T-cell (primary cell): ENCODE measurements around the gene ARHGEF17. TPM values are rescaled to one million over a fixed set of nuclear protein-coding genes. Genes with fewer than 3 reads are reported as not detected.
A peak's percentile ranks its signal among the peaks of the same experiment; 100 is the strongest.

Experiments used
- ATAC-seq, 4 experiments: fragments of 200-7000 bp in 3 of 4; fragments of 150-1000 bp in 1 of 4; cut with Tn5 transposase; replicated peaks in 1 of 4; 1 replicate in 3 of 4; 2 replicates in 1 of 4; pipeline ENCODE4 v1.10.0; 2021; ENCODE audit warnings: moderate library complexity in 3 of 4, mild to moderate bottlenecking in 2 of 4, moderate number of reproducible peaks in 1 of 4
- CTCF ChIA-PET, 2 donors: fragments of 300-600 bp; sonication (Branson Sonifier 250); formaldehyde crosslinking; loops; one replicate each; lab custom pipeline; 2022; ENCODE audit warnings: antibody characterized with exemption in 2 of 2; lab: Charles Lee
- POLR2A ChIA-PET, 2 donors: fragments of 300-600 bp; sonication (Branson Sonifier 250); formaldehyde crosslinking; loops; one replicate each; lab custom pipeline; 2022; ENCODE audit warnings: antibody characterized with exemption in 2 of 2; lab: Charles Lee
- DNase-seq, 35 experiments: peaks; one replicate each; pipeline versions ENCODE4 v3.0.0 to v3.0.0-alpha.2; 2013 to 2023
- H3K27ac ChIP-seq: one replicate; pipeline ENCODE4 v1.5.1; 2013; ENCODE audit warnings: low read length
- H3K27me3 ChIP-seq, 2 experiments: replicated peaks in 1 of 2; 1 replicate in 1 of 2; 2 replicates in 1 of 2; pipeline versions ENCODE4 v1.6.1 to v1.7.0; 2013; ENCODE audit warnings: low read length in 1 of 2, mixed read lengths in 1 of 2; ENCODE audit not compliant: control insufficient read depth in 2 of 2, insufficient read depth in 2 of 2; ENCODE audit errors: extremely low read depth in 1 of 2
- H3K36me3 ChIP-seq, 2 donors: 1 replicate in 1 of 2; 2 replicates in 1 of 2; pipeline versions ENCODE4 v1.6.1 to v1.7.0; 2013; ENCODE audit warnings: low read length in 1 of 2; ENCODE audit not compliant: control insufficient read depth in 2 of 2, insufficient read depth in 1 of 2; ENCODE audit errors: extremely low read depth in 1 of 2
- H3K4me1 ChIP-seq, 2 experiments: 1 replicate in 1 of 2; 2 replicates in 1 of 2; pipeline versions ENCODE4 v1.6.1 to v1.7.0; 2013; ENCODE audit warnings: low read length in 2 of 2, mixed read lengths in 1 of 2; ENCODE audit not compliant: insufficient read depth in 2 of 2, control insufficient read depth in 1 of 2; ENCODE audit errors: extremely low read depth in 1 of 2
- H3K4me3 ChIP-seq, 2 donors: 1 replicate in 1 of 2; 2 replicates in 1 of 2; pipeline versions ENCODE4 v1.5.1 to v1.7.0; 2013; ENCODE audit warnings: mild to moderate bottlenecking in 2 of 2, low read length in 1 of 2, moderate library complexity in 1 of 2; ENCODE audit not compliant: control insufficient read depth in 1 of 2; ENCODE audit errors: extremely low read depth in 1 of 2
- H3K9me3 ChIP-seq: 2 replicates; pipeline ENCODE4 v1.7.0; 2013
- H3K27ac Mint-ChIP-seq, 2 donors: one replicate each; pipeline ENCODE4 v1.8.0; 2020 to 2021; ENCODE audit warnings: mild to moderate bottlenecking in 2 of 2, mixed read lengths in 2 of 2
- H3K27me3 Mint-ChIP-seq, 2 donors: one replicate each; pipeline ENCODE4 v1.8.0; 2021 to 2022; ENCODE audit warnings: mixed read lengths in 2 of 2
- H3K36me3 Mint-ChIP-seq: one replicate; pipeline ENCODE4 v1.8.0; 2021; ENCODE audit warnings: mixed read lengths
- H3K4me1 Mint-ChIP-seq, 3 donors: one replicate each; pipeline ENCODE4 v1.8.0; 2020 to 2022; ENCODE audit warnings: mixed read lengths in 3 of 3, mild to moderate bottlenecking in 1 of 3
- H3K4me3 Mint-ChIP-seq, 3 donors: one replicate each; pipeline ENCODE4 v1.8.0; 2020 to 2022; ENCODE audit warnings: mild to moderate bottlenecking in 3 of 3, mixed read lengths in 3 of 3, moderate library complexity in 3 of 3
- H3K9me3 Mint-ChIP-seq, 3 donors: one replicate each; pipeline ENCODE4 v1.8.0; 2020 to 2022; ENCODE audit warnings: mixed read lengths in 3 of 3
- WGBS: methylation state at CpG from one replicate; pipeline ENCODE4 v1.1.5; 2013; ENCODE audit warnings: missing lambda C conversion rate; ENCODE audit not compliant: insufficient coverage; 5-methylcytosine and 5-hydroxymethylcytosine counted together
- total RNA-seq, 35 experiments: library from RNA in 6 of 35; stranded (reverse) in 6 of 35; fragments of 120-200 nt in 1 of 35; gene quantifications; one replicate each; pipeline versions ENCODE4 v1.2.1 to v1.2.4 and lab custom pipeline; 2013 to 2026

ARHGEF17 gene
- total RNA-seq, result 1 to 10 TPM in 1 of 5 donors, under 1 TPM in 4; 0.23 to 1.0 (median 0.49) TPM
- total RNA-seq (2013), result 0.09 TPM
- 0 to 1.8 (median 0.57) reads per million in 29 experiments for total RNA-seq (lab: John Stamatoyannopoulos, UW)

GRCh38 chr11:73308003-73308960, at the start of gene ARHGEF17:
ARHGEF17 (plus strand) TSS chr11:73308276; CDS start chr11:73308639, 363 bp downstream.
- peaks cover 5 to 27% of the 10 kb centered on the region in 2 experiments for H3K4me1 ChIP-seq
- H3K9me3 Mint-ChIP-seq, result no peaks in the 10 kb centered on the region
- H3K27ac Mint-ChIP-seq, result no peak within 1 kb of the TSS
- H3K4me3 Mint-ChIP-seq, result peak within 1 kb of the TSS; percentile 87 to 97 (median 89)
- H3K27ac ChIP-seq, result no peak within 1 kb of the TSS
- ChIA-PET POLR2A (interaction anchor here (0.6 kb wide), 2 partner anchors 43 to 703 kb away, joined by 3 to 5 read pairs; no protein-coding TSS in a partner anchor), CTCF (interaction anchor here in 1 of 2 donors (1.0 kb wide), 1 partner anchor 27 kb away, joined by 4 read pairs; no protein-coding TSS in a partner anchor)
- DNase-seq (peak in 25 of 35 experiments; percentile 6 to 51 (median 21)), ATAC-seq (peak; percentile 26 to 47 (median 34))
- H3K36me3 ChIP-seq, result no peaks in the 10 kb centered on the region
- no peaks in the 10 kb centered on the region for H3K9me3 ChIP-seq
- WGBS, result 1% methylated on average over 104 of the region's 105 CpGs
- peaks cover 9 to 13% (median 10%) of the 10 kb centered on the region in 3 donors for H3K4me1 Mint-ChIP-seq
- peaks cover 20 to 21% of the 10 kb centered on the region in 2 donors for H3K27me3 Mint-ChIP-seq
- peaks cover 0 to 53% of the 10 kb centered on the region in 2 experiments for H3K27me3 ChIP-seq
- no peaks in the 10 kb centered on the region for H3K36me3 Mint-ChIP-seq
- peak within 1 kb of the TSS; percentile 67 to 95 for H3K4me3 ChIP-seq

GRCh38 chr11:73259406-73260126, 48.5 kb upstream of the ARHGEF17 start:
- Histone ChIP-seq H3K36me3 (no peaks in the 10 kb centered on the region), H3K4me1 (no peaks in the 10 kb centered on the region), H3K27me3 (peaks cover 0 to 26% of the 10 kb centered on the region in 2 experiments), H3K4me3 (no peak overlapping the region), H3K9me3 (no peaks in the 10 kb centered on the region), H3K27ac (no peak overlapping the region)
- ChIA-PET CTCF (no interaction called here), POLR2A (interaction anchor here in 1 of 2 donors (0.6 to 0.7 kb wide), 2 partner anchors 26 to 1996 kb away, joined by 3 to 8 read pairs; no protein-coding TSS in a partner anchor)
- Mint-ChIP-seq H3K27me3 (peaks cover 11 to 24% of the 10 kb centered on the region in 2 donors), H3K36me3 (no peaks in the 10 kb centered on the region), H3K27ac (no peak overlapping the region), H3K4me1 (peaks cover 0 to under 1% (median 0%) of the 10 kb centered on the region in 3 donors), H3K9me3 (no peaks in the 10 kb centered on the region), H3K4me3 (no peak overlapping the region)
- WGBS, result 75% methylated on average over 2 of the region's 3 CpGs
- ATAC-seq, result no peak
- peak in 1 of 35 experiments; percentile 2 for DNase-seq

GRCh38 chr11:73260127-73260457, 48.0 kb upstream of the ARHGEF17 start:
- H3K4me3 ChIP-seq, result no peak overlapping the region
- POLR2A ChIA-PET, result interaction anchor here in 1 of 2 donors (0.7 kb wide), 1 partner anchor 490 kb away, joined by 4 read pairs; no protein-coding TSS in a partner anchor
- Mint-ChIP-seq H3K9me3 (no peaks in the 10 kb centered on the region), H3K4me1 (peaks cover 0 to 2% (median 0%) of the 10 kb centered on the region in 3 donors), H3K27me3 (peaks cover 17 to 30% of the 10 kb centered on the region in 2 donors), H3K4me3 (no peak overlapping the region), H3K27ac (no peak overlapping the region), H3K36me3 (no peaks in the 10 kb centered on the region)
- H3K36me3 ChIP-seq, result no peaks in the 10 kb centered on the region
- DNase-seq, result no peak
- no peak overlapping the region for H3K27ac ChIP-seq
- ATAC-seq, result no peak
- CTCF ChIA-PET, result no interaction called here
- H3K27me3 ChIP-seq, result peaks cover 0 to 32% of the 10 kb centered on the region in 2 experiments
- no peaks in the 10 kb centered on the region for H3K4me1 ChIP-seq
- H3K9me3 ChIP-seq, result no peaks in the 10 kb centered on the region

- ChIA-PET CTCF (no interaction called here), POLR2A (interaction anchor here in 1 of 2 donors (0.7 kb wide), 1 partner anchor 384 kb away, joined by 3 read pairs; no protein-coding TSS in a partner anchor)
- Histone ChIP-seq H3K27ac (no peak overlapping the region), H3K9me3 (no peaks in the 10 kb centered on the region), H3K36me3 (no peaks in the 10 kb centered on the region), H3K4me3 (no peak overlapping the region), H3K4me1 (no peaks in the 10 kb centered on the region), H3K27me3 (peaks cover 0 to 55% of the 10 kb centered on the region in 2 experiments)
- WGBS, result 78% methylated on average over 2 of the region's 5 CpGs
- no peak for ATAC-seq
- H3K9me3 Mint-ChIP-seq, result no peaks in the 10 kb centered on the region
- H3K4me1 Mint-ChIP-seq, result peaks cover 0 to 2% (median 0%) of the 10 kb centered on the region in 3 donors
- no peak overlapping the region for H3K4me3 Mint-ChIP-seq
- DNase-seq, result peak in 1 of 35 experiments; percentile 13
- H3K27ac Mint-ChIP-seq, result no peak overlapping the region
- H3K27me3 Mint-ChIP-seq, result peaks cover 30 to 42% of the 10 kb centered on the region in 2 donors
- H3K36me3 Mint-ChIP-seq, result no peaks in the 10 kb centered on the region
These were observed 45.1 kb upstream of the ARHGEF17 start for GRCh38 chr11:73262851-73263495.

- peak in 1 of 35 experiments; percentile 3 for DNase-seq
- ChIA-PET POLR2A (no interaction called here), CTCF (no interaction called here)
- no peak for ATAC-seq
- peaks cover 30 to 42% of the 10 kb centered on the region in 2 donors for H3K27me3 Mint-ChIP-seq
- H3K36me3 ChIP-seq, result no peaks in the 10 kb centered on the region
- no peak overlapping the region for H3K27ac ChIP-seq
- no peak overlapping the region for H3K4me3 Mint-ChIP-seq
- H3K4me1 Mint-ChIP-seq, result peaks cover 0 to 2% (median 0%) of the 10 kb centered on the region in 3 donors
- H3K4me3 ChIP-seq, result no peak overlapping the region
- no peaks in the 10 kb centered on the region for H3K9me3 ChIP-seq
- H3K9me3 Mint-ChIP-seq, result no peaks in the 10 kb centered on the region
- H3K36me3 Mint-ChIP-seq, result no peaks in the 10 kb centered on the region
- WGBS, result 80% methylated on average over 1 of the region's 2 CpGs
- peaks cover 0 to 52% of the 10 kb centered on the region in 2 experiments for H3K27me3 ChIP-seq
- H3K4me1 ChIP-seq, result no peaks in the 10 kb centered on the region
- no peak overlapping the region for H3K27ac Mint-ChIP-seq
These were observed 44.4 kb upstream of the ARHGEF17 start for GRCh38 chr11:73263640-73264039.
